HL-60 (cell line): ENCODE measurements around the gene FBXL17.

ENCODE experiments used
- POLR2AphosphoS5 ChIP-seq: IDR thresholded peaks from 2 replicates; pipeline ENCODE4 v1.6.1; 2012; ENCODE audit warnings: low read depth
- TF ChIP-seq, protein P1 (sequence below): IDR thresholded peaks from one replicate; pipeline ENCODE4 v1.5.1; 2011; ENCODE audit warnings: low read length, control low read depth, inconsistent platforms; ENCODE audit not compliant: insufficient read depth
- TF ChIP-seq, protein P2 (sequence below): IDR thresholded peaks from 2 replicates; pipeline ENCODE4 v1.6.1; 2012; ENCODE audit warnings: low read depth; ENCODE audit not compliant: insufficient replicate concordance

DNA sequence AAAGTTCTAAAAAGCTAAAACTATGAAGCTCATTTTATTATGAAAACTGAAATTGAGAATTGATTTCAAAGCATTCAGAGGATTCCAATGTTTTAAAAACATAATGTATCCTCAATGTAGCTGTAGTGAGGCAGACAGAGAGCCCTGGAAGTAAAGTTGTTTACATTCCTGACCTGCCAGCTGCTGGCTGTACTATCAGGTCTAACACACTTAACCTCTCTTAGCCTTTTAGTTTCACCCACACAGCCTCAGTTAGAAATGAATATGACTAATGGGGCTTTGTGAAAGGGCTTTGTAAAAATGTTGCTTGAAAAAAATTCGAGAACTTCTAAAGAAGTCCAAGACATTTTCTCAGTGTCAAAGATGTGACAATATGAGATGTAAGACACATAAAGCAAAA lies 122.6 kb downstream of the FBXL17 start:
- TF ChIP-seq POLR2AphosphoS5: no peak
- TF ChIP-seq, protein P1, sequence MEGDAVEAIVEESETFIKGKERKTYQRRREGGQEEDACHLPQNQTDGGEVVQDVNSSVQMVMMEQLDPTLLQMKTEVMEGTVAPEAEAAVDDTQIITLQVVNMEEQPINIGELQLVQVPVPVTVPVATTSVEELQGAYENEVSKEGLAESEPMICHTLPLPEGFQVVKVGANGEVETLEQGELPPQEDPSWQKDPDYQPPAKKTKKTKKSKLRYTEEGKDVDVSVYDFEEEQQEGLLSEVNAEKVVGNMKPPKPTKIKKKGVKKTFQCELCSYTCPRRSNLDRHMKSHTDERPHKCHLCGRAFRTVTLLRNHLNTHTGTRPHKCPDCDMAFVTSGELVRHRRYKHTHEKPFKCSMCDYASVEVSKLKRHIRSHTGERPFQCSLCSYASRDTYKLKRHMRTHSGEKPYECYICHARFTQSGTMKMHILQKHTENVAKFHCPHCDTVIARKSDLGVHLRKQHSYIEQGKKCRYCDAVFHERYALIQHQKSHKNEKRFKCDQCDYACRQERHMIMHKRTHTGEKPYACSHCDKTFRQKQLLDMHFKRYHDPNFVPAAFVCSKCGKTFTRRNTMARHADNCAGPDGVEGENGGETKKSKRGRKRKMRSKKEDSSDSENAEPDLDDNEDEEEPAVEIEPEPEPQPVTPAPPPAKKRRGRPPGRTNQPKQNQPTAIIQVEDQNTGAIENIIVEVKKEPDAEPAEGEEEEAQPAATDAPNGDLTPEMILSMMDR: no peak
- TF ChIP-seq, protein P2, sequence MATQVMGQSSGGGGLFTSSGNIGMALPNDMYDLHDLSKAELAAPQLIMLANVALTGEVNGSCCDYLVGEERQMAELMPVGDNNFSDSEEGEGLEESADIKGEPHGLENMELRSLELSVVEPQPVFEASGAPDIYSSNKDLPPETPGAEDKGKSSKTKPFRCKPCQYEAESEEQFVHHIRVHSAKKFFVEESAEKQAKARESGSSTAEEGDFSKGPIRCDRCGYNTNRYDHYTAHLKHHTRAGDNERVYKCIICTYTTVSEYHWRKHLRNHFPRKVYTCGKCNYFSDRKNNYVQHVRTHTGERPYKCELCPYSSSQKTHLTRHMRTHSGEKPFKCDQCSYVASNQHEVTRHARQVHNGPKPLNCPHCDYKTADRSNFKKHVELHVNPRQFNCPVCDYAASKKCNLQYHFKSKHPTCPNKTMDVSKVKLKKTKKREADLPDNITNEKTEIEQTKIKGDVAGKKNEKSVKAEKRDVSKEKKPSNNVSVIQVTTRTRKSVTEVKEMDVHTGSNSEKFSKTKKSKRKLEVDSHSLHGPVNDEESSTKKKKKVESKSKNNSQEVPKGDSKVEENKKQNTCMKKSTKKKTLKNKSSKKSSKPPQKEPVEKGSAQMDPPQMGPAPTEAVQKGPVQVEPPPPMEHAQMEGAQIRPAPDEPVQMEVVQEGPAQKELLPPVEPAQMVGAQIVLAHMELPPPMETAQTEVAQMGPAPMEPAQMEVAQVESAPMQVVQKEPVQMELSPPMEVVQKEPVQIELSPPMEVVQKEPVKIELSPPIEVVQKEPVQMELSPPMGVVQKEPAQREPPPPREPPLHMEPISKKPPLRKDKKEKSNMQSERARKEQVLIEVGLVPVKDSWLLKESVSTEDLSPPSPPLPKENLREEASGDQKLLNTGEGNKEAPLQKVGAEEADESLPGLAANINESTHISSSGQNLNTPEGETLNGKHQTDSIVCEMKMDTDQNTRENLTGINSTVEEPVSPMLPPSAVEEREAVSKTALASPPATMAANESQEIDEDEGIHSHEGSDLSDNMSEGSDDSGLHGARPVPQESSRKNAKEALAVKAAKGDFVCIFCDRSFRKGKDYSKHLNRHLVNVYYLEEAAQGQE: no peak
